ENCODE results near the gene HIGD1B. TPM values are rescaled to one million over a fixed set of nuclear protein-coding genes. Genes with fewer than 3 reads are reported as not detected.

HIGD1B gene
- total RNA-seq, 1 donor from 2014 or later = 1.3 TPM

DNA sequence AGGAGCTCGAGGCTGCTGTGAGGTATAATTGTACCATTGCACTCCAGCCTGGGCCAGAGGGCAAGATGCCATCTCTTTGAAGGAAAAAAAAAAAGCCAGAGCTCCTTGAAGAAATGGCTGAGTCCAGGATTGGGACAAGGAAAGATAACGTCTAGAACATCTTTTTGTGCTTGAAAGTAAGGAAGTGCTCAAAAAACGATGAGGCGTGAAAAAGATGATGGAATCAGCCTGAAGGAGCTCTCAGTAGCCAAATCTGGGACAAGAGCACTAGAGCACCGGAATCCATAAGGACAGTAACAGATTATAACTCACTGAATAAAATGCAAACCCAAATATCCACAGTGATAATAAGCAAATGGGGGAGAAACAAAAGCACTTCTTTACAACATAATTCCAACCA lies 29.4 kb downstream of the HIGD1B start:
- DNase-seq (ENCODE audit: low spot score) = no peak

DNA sequence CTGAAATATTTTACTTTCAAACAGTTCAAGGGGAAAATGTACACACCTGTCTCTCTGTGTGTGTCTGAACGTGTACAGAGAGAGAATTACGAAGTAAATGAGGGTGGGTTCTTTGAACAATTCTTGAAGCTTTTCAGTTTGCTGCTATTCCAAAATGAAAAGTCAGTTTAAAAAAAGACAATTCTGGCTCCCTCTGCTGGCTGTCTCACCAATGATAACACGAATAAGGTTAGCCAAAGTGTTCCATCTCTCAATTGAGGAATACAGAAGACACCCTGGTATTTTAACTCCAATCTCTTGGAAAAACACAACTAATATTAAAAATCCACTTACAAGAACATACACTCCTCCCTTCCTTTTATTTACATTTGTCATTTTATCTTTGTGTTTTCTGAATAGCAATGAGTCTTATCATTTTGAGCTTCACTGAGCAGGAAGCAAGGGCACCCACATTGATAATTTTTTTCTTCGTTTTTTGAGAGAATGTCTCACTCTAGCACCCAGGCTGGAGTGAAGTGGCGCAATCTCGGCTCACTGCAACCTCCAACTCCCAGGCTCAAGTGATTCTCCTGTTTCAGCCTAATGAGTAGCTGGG lies 31.0 kb downstream of the HIGD1B start:
- DNase-seq (ENCODE audit: low spot score) = no peak

GRCh38 chr17:44879376-44879775 lies 31.7 kb downstream of the HIGD1B start:
- no peak for DNase-seq (ENCODE audit: low spot score)

GRCh38 chr17:44880062-44880461 lies 32.4 kb downstream of the HIGD1B start:
- DNase-seq (ENCODE audit: low spot score) = no peak

DNA sequence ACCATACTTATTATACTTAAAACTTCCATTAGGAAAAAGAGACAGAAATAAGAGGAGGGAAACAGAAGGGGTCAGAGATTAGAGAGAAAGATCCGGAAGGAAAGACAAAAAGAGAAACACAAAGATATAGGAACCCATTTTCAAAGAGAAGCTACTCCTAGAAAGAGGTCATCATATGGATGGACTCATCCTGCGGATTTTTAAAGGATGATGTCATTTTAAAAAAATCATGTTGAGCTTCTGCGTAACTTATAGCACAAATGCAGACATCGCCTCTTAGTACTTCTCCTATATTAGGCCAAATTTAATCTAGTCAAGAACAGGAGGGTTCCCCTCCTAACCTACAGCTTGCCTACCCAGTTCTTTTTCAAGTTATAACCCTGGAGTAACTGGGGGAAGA lies 33.5 kb downstream of the HIGD1B start:
- no peak for DNase-seq (ENCODE audit: low spot score)

DNA sequence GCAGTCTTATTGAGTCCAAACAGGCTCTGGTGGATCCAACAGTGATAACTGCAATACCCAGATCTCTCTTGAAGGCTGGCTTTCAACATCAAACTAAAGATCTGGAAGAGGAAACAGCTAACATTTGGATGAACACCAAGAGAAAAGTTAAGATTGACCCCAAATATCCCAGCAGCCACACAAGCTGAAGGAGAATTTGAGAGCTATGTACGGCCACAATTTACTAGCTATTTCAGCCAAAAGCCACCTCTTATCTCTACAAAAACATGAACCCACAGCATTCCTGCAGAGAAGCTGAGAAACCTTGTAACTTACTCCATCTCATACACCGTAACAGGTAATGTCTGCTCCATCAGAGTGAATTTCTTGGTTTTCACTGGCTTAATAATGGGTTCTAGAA lies 37.3 kb downstream of the HIGD1B start:
- no peak for DNase-seq (ENCODE audit: low spot score)

- no peak for DNase-seq (ENCODE audit: low spot score)
Observed at GRCh38 chr17:44887016-44887415, 39.3 kb downstream of the HIGD1B start.

- DNase-seq (ENCODE audit: low spot score) = no peak
Observed at GRCh38 chr17:44887971-44888954, 40.6 kb downstream of the HIGD1B start.

DNA sequence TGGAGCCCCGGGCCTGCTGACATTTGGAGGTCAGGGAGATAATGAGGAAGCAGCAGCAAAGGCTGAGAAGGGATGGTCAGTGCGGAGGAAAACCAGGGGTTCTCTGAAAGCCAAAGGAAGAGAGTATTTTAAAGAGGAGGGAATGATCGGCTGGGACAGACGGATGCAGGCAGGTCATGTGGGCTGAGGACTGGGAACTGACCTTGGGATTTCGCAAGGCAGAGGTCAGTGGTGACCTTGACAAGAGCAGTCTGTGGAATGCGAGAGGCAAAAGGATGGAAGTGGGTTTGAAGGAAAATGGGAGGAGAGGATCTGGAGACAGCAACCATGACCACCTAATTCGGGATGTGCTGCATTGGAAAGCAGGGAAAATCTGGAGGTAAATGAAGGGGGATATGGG lies 41.3 kb downstream of the HIGD1B start:
- DNase-seq (ENCODE audit: low spot score) = no peak

GRCh38 chr17:44892250-44892649 lies 44.6 kb downstream of the HIGD1B start:
- no peak for DNase-seq (ENCODE audit: low spot score)

DNA sequence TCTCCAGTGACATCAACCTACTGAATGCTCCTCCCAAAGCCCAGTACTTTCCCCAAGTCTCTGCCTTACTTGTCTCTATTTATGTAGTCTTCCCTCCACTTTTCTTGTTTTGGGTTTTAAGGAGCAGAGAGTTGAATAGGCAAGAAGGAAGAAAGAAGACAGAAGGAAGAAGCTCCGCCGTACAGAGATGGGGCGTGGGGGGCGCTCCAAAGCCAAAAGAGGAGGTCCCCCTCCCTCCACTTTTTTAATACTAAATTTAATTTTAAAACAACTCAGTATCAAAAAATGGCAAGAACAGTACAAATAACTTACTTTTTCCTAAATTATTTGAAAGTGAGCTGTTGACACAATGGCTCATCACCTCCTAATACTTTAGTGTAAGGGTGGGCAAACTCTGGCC lies 47.0 kb downstream of the HIGD1B start:
- DNase-seq (ENCODE audit: low spot score) = no peak

DNA sequence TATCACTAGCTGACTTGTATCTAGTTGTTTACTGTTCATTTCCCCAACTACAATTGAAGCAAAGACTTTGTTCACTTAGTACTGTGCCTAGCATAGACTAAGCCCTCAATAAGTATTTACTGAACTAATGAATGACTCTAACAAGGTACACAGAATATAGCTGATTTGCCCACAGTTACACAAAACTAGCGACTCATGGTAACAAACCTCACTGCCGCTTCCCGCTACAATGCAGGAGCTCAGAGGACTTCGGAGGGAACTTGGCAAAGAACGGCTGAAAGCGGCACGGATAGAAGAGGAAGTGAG lies 51.0 kb downstream of the HIGD1B start:
- DNase-seq (ENCODE audit: low spot score) = no peak

DNA sequence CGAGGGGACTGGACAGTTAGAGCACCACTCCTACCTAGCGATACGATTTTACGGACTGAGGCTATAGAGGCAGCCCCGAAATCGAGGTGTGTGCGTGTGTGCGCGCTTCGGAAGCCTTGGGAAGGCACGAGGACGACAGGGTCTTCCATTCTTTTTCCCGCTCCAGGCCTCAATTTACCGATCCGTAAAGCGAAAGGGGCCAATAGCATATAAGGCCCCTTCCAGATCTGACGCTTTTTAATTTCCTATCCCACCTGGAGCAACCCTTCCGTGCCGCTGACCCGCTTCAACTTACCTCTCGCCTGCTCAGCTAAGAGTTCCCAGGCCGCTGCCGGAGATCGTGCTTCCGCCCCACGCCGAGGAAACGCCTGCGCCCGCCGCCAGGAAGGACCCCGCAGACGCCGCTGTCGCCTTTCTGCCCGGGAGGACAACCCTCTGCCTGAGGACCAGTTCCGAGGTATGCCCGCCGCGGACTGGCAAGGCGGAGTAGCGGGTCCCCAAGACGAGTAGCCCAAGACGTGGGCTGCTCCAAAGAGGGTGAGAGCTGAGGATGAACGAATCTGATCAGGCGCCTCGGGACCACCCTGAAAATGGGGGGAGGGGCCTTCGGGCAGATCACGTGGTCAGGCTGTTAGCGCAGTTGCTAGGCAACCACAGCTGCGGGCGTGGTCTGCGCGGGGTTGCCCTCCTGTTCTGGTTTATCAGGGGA lies 51.5 kb downstream of the HIGD1B start, which contains the start of gene EFTUD2:
Gene EFTUD2 (minus strand): TSS at position 372 of the 709 bp plus-strand sequence. CDS start 4,924 bp downstream, outside the sequence.
- peak; percentile 98 for DNase-seq (ENCODE audit: low spot score)

Other genes starting within 250 kb of the HIGD1B start
- not detected for gene MEIOC, start 191.4 kb upstream of the HIGD1B start, total RNA-seq
- gene CCDC43, start 158.1 kb upstream of the HIGD1B start, total RNA-seq = 16.5 TPM
- 5.2 TPM for gene DBF4B, start 139.2 kb upstream of the HIGD1B start, total RNA-seq
- 0.67 TPM for gene ADAM11, start 88.9 kb upstream of the HIGD1B start, total RNA-seq
- 17.1 TPM for gene GJC1, start 17.6 kb upstream of the HIGD1B start, total RNA-seq
- gene EFTUD2, start 51.6 kb downstream of the HIGD1B start, total RNA-seq = 104 TPM
- 1.3 TPM for gene GFAP, start 67.6 kb downstream of the HIGD1B start, total RNA-seq
- not detected for gene KIF18B, start 99.9 kb downstream of the HIGD1B start, total RNA-seq
- gene C1QL1, start 120.4 kb downstream of the HIGD1B start, total RNA-seq = not detected
- gene DCAKD, start 203.7 kb downstream of the HIGD1B start, total RNA-seq = 28.0 TPM
- 118 TPM for gene NMT1, start 213.4 kb downstream of the HIGD1B start, total RNA-seq